Activated gamma-delta T cell (primary cell): ENCODE measurements around the gene GCNT3.

Experiments used
- DNase-seq: peaks from one replicate; lab custom pipeline; 2025; lab: John Stamatoyannopoulos, UW
- total RNA-seq, 2 donors: gene quantifications; one replicate each; lab custom pipeline; 2026; lab: John Stamatoyannopoulos, UW

GCNT3 gene, protein sequence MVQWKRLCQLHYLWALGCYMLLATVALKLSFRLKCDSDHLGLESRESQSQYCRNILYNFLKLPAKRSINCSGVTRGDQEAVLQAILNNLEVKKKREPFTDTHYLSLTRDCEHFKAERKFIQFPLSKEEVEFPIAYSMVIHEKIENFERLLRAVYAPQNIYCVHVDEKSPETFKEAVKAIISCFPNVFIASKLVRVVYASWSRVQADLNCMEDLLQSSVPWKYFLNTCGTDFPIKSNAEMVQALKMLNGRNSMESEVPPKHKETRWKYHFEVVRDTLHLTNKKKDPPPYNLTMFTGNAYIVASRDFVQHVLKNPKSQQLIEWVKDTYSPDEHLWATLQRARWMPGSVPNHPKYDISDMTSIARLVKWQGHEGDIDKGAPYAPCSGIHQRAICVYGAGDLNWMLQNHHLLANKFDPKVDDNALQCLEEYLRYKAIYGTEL
- total RNA-seq = 0 to 0.04 reads per million in 2 donors

DNA sequence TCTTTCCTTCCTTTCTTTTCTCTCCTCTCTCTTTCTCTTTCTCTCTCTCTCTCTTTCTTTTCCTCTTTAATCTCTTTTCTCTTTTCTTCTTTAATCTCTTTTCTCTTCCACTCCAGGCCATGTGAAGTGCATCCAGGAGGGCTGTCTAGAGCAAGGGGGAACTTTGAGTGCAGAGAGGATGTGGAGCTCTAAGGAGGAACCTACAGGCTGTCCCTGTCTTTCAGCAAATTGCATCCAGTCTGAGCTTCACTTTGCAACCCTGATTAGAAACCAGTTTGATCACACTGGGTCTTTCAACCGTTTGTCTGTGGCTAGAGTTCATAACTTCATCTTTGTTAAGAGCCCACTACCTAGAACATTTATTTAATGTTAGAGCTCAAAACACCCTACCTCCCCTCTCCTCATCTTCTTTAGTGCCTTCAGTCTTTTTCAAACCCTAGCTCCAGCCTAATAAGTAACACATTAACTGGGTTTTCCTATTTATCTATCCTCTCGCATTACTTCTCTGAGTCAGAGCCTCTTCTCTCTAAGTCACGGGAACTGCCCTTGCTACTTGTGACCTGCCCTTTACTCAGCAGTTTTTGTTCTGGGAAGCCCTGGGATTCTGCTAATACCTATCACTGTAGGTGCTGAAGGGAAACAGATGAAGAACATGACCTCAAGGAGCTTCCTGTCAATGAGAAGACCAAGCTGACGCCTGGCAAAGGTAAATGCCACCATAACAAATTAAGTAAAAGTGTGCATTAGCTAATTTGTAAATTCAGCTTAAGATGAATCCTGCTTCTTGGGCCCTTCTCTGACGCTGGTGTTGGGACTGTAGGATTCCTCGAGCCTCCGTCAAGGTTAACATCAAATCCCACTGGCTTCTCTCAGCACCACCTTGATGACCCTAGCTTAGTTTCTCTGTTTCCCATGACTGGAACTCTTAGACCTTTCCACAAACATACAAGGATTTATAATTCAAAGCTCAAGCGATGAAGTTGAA lies at the start of gene GCNT3:
GCNT3 (plus strand) TSS at position 508 of the 985 bp plus-strand sequence. CDS start 6,456 bp downstream, outside the sequence.
- DNase-seq = no peak

DNA sequence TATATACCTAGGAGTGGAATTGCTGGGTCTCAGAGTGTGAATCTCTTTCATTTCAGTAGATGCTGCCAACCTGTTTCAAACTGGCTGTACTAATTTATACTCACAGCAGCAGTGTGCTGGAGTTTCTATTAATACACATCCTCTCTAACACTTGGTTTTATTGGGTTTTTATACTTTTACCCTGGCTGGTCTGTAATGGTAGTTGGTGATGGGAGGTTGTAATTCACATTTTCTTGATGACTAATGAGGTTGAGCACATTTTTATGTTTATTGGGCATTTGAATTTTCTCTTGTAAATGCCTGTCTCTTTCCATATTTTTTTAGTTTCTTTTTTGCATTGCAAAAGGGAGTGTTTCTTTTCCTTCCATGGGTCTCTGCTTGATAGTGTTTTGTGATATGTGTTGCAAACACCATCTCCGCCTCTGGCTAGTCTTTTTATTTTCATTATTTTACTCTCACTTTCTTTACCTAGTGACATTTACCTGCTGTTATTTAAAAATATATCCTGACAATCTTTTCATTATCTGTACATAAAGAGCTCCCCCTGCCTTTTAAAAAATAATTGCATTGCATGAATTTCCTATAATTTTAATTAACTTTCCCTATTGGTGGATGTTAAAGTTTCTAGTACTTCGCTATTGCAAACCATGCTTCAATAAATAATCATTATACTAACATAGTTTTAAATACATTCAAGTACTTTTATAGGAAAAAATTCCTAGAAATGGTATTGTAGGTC lies 49.0 kb upstream of the GCNT3 start:
- DNase-seq = no peak

DNA sequence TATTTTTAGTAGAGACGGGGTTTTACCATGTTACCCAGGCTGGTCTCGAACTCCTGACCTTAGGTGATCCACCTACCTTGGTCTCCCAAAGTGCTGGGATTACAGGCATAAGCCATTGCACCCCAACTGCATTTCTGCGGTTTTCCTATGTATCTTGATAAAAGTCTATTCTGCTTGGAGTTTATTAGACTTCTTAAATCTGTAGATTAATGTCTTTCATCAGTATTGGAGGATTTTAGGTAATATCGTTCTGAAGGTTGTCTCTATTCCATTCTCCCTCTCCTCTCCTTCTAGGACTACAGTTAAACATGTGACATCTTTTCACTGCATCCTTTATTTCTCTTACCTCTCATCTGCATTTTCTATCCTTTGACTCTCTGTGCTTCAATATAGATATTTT lies 46.3 kb upstream of the GCNT3 start:
- no peak for DNase-seq

DNA sequence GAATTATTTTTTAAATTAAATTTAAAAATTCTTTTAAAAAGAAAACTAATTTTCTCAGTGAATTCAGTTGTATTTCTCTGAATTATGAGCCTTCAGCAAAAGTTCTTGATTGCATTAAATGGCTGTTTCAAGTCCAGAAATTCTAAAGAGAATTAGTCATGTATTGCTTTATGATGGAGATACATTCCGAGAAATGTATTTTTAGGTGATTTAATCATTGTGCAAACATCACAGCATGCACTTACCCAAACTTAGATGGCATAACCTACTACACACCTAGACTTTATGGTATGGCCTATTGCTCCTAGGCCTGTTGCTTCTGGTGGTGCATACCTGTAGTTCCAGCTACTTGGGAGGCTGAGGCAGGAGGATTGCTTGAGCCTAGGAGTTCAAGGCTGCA lies 44.3 kb upstream of the GCNT3 start:
- no peak for DNase-seq

DNA sequence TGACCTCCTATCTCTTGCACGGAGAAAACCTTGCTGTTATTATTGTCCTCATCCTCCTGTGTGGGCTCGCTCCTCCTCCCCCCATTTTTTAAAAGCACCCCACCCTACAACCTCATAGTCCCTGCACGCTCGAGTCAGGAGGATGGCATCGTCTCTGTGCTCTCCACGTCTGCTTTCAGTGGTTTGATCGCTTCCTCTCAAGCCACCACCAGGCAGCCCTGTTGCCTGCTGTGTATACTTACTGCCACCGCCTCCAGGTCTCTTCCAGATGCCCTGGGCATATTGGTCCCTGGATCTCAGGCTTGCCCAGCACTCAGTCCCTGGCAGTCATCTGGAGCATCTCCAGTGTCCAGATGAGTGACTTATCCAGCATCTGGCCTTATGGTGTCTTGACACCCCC lies 42.1 kb upstream of the GCNT3 start:
- no peak for DNase-seq

DNA sequence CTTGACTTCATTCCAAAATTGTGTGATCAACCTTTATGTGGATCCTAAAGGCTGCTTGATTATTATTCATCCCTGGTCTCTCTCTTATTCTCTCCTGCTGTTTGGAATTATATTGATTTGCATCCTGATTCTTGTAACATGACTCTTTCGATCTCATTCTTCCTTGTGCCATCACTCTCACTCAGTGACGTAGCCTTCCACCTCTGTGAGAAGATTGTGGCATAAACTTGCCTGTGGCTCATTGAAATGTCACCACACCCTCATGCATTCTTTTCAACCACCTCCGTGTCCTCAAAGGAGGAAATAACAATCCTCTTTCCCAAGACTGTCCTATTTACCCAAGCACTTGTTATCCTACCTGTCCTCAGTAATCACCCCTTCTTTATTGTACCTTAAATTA lies 41.3 kb upstream of the GCNT3 start:
- DNase-seq = no peak

DNA sequence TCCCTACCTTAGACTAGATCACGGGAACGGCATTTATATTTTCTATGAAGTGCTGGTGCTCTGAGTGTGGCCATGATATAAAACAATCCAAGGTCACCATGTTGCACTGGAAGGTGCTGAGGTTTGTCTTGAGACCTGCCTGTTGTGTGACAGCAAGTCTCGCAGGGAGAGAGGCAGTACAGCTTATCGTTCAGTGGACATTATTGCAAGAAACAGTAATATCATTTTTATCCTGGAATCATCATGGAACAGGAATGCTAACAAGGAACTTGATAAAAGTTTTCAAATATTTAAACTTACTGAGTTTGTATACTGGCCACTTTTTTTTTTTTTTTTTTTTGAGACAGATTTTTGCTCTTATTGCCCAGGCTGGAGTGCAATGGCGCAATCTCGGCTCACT lies 40.0 kb upstream of the GCNT3 start:
- DNase-seq = no peak

DNA sequence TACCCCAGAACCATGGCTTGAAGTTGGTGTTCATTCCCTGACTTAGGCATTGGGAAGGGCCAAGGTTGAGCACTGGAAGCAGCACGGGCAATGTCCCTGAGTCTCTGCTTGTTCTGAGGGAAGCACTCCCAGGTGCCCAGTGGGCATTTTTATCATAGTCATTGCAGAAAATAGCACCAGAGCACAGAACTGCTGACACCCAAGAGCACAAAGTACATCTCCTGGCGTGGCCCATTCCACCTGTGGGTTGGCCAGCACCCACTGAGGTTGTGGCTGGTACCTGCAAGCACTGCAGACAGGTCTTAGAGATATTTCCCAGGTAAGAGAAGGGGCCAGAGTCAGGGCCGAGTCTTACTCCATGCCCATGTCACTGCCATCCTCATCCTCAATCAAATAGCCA lies 28.5 kb upstream of the GCNT3 start:
- DNase-seq = no peak

DNA sequence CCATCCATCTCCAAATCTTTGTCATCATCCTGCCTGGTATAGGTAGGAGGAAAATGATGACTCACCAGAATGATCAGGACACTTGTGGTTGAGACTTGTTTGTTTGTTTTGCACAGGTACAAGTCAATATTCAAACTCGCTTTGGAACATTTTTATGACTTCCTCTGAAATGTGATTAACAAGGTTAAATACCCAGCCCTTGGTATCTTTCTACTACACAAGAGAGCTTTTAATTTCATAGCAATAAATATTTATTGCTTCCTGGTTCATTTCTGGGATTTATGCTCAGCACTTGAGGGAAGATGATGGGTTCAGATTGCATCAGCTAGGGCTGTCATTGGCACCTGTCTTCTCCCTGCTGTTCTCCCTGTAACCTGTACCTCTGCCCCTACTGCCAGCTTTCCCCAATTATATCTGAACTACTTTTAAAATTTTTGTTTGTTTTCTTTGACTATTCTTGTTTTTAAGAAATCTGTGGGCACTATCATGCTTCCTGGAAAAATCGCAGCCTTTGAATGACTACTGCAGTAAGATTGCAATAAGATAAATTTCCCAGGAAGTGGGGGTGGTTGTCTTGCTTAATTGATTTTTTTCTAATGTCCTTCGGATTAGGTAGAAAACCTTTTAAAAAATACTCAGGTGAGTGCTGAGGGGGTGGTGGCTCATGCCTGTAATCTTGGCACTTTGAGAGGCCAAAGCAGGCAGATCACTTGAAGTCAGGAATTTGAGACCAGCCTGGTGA lies 24.3 kb upstream of the GCNT3 start:
- DNase-seq = no peak

DNA sequence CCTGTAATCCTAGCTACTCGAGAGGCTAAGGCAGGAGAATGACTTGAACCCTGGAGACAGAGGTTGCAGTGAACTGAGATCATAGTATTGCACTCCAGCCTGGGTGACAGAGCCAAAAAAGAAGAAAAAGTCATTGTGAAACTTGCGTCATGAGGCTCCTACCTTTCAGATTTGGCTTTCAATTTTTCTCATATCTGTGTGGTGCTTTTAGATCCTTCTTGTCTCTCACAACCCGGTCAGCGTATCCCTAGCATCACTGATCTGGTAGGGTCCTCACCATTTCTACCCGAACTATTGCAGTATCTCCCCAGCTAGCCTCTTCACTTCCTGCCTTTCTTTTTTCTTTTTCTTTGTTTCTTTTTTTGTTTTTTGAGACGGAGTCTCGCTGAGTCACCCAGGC lies 21.6 kb upstream of the GCNT3 start:
- DNase-seq = no peak

DNA sequence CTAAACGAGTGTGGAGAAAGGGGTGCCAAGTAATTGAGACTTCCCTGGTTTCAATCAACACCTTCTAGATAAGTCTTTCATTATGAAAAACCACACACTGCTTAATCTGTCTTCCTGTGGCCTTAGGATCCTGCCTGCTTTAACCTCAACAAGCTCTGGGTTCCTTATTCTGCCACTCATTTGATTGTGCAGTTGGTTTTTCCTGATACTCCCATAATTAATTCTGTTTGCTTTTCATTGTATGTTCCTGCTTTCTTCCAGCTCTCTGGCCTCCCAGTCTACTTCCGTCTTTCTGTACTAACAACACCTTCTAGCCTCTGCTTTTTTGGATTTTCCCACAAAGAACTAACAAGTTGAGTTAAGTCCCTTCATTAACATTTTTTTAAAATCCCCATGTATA lies 20.2 kb upstream of the GCNT3 start:
- no peak for DNase-seq

DNA sequence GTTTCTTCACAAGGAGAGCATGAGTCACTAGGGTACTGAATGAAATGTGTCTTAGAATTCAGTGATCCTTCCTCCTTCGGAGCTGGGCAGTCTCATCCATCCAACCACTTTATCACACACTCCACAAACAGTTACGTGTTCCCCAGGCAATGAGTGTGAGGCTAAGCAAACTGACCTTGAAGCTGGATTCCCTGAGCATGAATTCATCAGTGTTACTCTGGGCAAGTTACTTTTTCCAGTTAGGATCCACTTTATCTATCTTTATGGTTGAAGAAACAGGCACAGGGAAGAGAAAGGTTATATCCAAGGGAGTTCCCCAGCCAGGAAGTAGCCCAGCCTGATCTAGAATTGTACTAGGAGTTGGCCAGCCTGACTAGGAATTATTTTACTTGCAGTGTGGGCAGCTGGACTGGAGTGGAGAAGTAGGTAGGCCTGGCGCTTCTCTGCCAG lies 17.1 kb upstream of the GCNT3 start:
- no peak for DNase-seq

DNA sequence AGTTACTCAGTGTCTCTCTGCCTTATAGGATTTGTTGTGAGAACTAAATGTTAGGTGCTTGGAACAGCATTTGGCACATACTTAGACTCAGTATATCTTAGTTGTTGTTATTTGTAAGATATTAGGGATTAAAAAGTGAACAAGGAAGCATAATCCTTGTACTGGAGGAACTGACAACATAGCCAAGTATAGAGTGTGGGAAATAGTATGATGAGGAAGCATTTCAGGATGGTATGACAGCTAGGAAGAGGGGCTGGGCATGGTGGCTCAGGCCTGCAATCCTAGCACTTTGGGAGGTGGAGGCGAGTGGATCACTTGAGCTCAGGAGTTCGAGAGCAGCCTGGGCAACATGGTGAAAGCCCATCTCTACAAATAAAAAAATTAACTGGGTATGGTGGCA lies 16.6 kb upstream of the GCNT3 start:
- DNase-seq = no peak

DNA sequence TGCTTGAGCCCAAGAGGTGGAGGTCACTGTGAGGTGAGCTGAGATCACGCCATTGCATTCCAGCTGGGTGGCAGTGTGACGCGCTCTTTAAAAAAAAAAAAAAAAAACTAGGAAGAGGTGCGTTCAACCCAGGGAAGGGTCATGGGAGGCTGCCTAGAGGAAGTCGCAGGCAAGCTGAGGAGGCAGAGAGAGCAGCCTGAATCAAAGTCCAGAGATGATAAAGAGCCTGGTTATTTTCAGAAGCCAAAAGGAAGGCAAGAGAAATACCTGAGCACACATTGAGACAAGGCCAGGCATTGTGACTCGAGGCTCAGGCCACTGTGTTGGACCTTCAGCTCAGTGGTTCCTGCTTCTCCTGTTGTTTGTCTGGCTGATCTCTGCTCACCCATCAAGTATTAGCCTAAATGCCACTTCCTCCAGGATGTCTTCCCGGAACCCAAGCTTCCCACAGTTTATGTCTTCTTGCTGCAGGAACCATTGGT lies 16.1 kb upstream of the GCNT3 start:
- DNase-seq = no peak

DNA sequence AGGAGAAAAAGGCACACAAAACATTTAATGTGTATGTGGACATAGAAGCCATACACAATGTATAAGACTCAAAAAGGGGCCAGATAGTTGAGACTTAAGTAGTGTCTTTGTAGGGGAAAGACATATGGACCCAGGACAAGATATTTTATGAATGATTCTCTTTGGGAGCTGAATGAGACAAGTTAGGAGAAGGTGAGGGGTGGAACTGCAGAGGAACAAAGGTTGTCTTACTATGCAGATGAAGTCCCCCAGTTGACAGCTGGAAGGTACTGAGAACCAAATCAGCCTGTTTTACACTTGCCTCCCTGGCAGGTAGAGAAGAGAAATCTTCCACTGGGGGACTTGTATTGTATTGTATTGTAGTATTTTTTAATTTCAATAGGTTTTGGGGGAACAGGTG lies 14.9 kb upstream of the GCNT3 start:
- DNase-seq = no peak

DNA sequence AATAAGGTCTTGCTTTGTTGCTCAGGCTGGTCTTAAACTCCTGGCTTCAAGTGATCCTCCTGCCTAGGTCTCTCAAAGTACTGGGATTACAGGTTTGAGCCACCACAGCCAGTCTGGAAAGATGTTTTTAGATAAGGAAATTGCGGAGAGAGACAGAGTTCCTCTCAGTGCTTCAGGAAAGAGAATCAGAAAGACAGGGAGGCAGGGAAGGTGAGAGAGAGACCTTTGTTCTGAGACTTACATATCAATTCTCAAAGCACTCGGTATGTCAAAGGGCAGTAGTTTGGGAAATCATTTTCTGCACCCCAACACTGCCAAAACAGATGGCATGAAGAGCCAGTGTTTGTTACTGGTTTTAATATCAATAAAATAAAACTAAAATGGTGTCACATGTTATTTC lies 13.1 kb upstream of the GCNT3 start:
- no peak for DNase-seq

DNA sequence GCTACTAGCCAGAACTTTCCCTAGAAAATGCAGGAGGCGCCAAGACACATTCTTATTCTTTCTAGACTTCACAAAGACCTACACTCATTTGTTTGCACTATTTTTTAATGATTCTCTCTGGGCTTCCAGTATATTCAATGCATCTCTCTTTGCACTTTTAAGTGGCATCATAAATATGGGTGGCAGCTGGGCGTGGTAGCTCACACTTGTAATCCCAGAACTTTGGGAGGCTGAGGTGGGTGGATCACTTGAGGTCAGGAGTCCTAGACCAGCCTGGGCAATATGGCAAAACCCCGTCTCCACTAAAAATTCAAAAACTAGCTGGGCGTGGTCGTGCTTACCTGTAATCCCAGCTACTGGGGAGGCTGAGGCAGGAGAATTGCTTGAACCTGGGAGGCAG lies 5.6 kb upstream of the GCNT3 start:
- no peak for DNase-seq

DNA sequence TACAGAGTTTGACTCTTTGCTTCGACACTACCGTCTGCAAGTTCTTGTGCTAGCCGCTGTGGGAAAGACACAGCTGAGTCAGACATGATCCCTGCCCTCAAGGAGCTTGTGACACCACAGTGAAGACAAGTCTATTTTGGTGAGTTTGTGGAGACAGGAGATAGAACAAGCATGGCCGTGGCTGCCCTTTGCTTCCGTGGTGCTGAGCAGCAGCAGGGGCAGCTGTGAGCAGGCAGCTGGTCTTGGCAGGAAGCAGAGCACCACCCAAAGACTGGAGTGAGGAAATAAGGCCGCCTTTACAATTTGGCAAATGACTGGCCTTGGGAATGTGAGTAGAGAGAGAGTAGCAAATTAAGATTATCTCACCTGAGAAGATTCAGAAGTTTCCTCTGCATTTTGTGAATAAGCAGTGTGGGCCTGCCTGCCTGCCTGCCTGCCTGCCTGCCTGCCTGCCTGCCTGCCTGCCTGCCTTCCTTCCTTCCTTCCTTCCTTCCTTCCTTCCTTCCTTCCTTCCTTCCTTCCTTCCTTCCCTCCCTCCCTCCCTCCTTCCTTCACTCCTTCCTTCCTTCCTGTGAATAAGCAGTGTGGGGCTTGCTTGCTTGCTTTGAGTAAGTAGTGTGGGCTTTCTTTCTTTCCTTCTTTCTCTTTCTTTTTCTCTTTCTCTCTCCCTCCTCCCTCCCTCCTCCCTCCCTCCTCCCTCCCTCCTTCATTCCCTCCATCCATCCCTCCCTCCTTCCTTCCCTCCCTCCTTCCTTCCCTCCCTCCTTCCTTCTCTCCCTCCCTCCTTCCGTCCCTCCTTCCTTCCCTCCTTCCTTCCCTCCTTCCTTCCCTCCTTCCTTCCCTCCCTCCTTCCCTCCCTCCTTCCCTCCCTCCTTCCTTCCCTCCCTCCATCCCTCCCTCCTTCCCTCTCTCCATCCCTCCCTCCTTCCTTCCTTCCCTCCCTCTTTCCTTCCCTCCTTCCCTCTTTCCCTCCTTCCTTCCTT lies 1.6 kb upstream of the GCNT3 start:
- DNase-seq = no peak

DNA sequence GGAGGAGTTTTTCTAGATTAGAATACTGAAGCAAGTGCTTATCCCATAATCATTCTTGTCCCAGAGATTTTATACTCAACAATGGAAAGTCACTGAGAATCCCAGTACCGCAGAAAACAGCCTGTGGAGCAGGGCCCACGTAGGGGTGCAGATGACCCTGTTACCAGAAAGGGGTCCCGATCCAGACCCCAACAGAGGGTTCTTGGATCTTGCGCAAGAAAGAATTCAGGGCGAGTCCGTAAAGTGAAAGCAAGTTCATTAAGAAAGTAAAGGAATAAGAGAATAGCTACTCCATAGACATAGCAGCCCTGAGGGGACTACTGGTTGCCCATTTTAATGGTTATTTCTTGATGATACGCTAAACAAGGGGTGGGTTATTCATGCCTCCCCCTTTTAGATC lies 2.6 kb downstream of the GCNT3 start:
- DNase-seq = no peak

DNA sequence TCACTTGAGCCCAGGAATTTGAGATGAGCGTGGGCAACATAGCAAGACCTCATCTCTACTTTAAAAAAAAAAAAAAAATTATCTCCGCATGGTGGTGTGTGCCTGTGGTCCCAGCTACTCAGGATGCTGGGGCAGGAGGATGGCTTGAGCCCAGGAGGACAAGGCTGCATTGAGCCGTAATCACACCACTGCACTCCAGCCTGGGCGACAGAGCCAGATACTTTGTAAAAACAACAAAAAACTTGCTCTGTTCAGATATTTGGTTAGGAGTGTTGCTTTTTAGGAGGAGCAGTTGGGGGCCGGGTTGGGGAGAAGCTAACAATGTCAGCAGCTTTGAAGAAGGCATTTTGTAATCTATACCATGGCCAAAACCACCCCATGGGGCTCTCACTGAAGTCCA lies 4.1 kb downstream of the GCNT3 start:
- DNase-seq = no peak
